Astrocyte of the spinal cord (primary cell): ENCODE results near the gene TRIO.

ENCODE experiments used
- DNase-seq: peaks from one replicate; pipeline ENCODE4 v3.0.0; 2011; ENCODE audit warnings: low read depth, low spot score
- H3K4me3 ChIP-seq: 2 replicates; pipeline ENCODE4 v1.5.1; 2011; ENCODE audit warnings: low read depth, mild to moderate bottlenecking, low read length, moderate library complexity
- CTCF ChIP-seq: IDR thresholded peaks from 2 replicates; pipeline ENCODE4 v1.5.1; 2012; ENCODE audit warnings: low read depth, mild to moderate bottlenecking, low read length, inconsistent platforms
- in situ Hi-C: cut with HindIII; loops from 2 replicates; pipeline ENCODE4 v1.10.0; 2017; ENCODE audit warnings: low sequenced_read_pairs

TRIO gene

GRCh38 chr5:14413331-14413750 is 270.2 kb downstream of the TRIO start:
- no peak overlapping the region for H3K4me3 ChIP-seq
- in situ Hi-C loops = no loop called here
- peak; percentile 89 for DNase-seq
- TF ChIP-seq CTCF = no peak

GRCh38 chr5:14414007-14414406 is 270.9 kb downstream of the TRIO start:
- no peak for TF ChIP-seq CTCF
- DNase-seq = no peak
- no peak overlapping the region for H3K4me3 ChIP-seq
- in situ Hi-C loops = no loop called here

GRCh38 chr5:14414656-14415023 is 271.5 kb downstream of the TRIO start:
- in situ Hi-C loops = no loop called here
- TF ChIP-seq CTCF = no peak
- H3K4me3 ChIP-seq = no peak overlapping the region
- no peak for DNase-seq

- in situ Hi-C loops = no loop called here
- TF ChIP-seq CTCF = no peak
- no peak overlapping the region for H3K4me3 ChIP-seq
- DNase-seq = no peak
Measured at GRCh38 chr5:14415024-14415697, 272.0 kb downstream of the TRIO start.

- no peak overlapping the region for H3K4me3 ChIP-seq
- in situ Hi-C loops = no loop called here
- no peak for DNase-seq
- no peak for TF ChIP-seq CTCF
Measured at GRCh38 chr5:14415698-14416074, 272.5 kb downstream of the TRIO start.

- H3K4me3 ChIP-seq = no peak overlapping the region
- TF ChIP-seq CTCF = no peak
- DNase-seq = peak; percentile 68
- in situ Hi-C loops = no loop called here
Measured at GRCh38 chr5:14416621-14417275, 273.6 kb downstream of the TRIO start.
